ENCODE results near the gene AK8.

The AK8 gene

GRCh38 chr9:132770770-132771310, 107.2 kb downstream of the AK8 start:
- no peak for FAIRE-seq

GRCh38 chr9:132769906-132770769, 107.9 kb downstream of the AK8 start:
- FAIRE-seq, result no peak

- no peak for FAIRE-seq
Measured at GRCh38 chr9:132768932-132769905, 108.9 kb downstream of the AK8 start.

GRCh38 chr9:132763574-132763973, 114.5 kb downstream of the AK8 start:
- no peak for FAIRE-seq

- no peak for FAIRE-seq
Measured at GRCh38 chr9:132762896-132763295, 115.2 kb downstream of the AK8 start.

GRCh38 chr9:132761602-132762001, 116.5 kb downstream of the AK8 start:
- FAIRE-seq, result no peak

GRCh38 chr9:132760057-132760456, 118.0 kb downstream of the AK8 start:
- no peak for FAIRE-seq

GRCh38 chr9:132757016-132757415, 121.1 kb downstream of the AK8 start:
- FAIRE-seq, result no peak

GRCh38 chr9:132756214-132756845, 121.8 kb downstream of the AK8 start:
- FAIRE-seq, result no peak

- FAIRE-seq, result no peak
Measured at GRCh38 chr9:132755096-132755495, 123.0 kb downstream of the AK8 start.

GRCh38 chr9:132754236-132754635, 123.8 kb downstream of the AK8 start:
- no peak for FAIRE-seq

GRCh38 chr9:132753593-132753880, 124.5 kb downstream of the AK8 start:
- FAIRE-seq, result no peak

- FAIRE-seq, result no peak
Measured at GRCh38 chr9:132752877-132753592, 125.0 kb downstream of the AK8 start.

- no peak for FAIRE-seq
Measured at GRCh38 chr9:132750668-132751067, 127.4 kb downstream of the AK8 start.

- FAIRE-seq, result no peak
Measured at GRCh38 chr9:132749306-132749705, 128.8 kb downstream of the AK8 start.

GRCh38 chr9:132748450-132748849, 129.6 kb downstream of the AK8 start:
- FAIRE-seq, result no peak

- FAIRE-seq, result no peak
Measured at GRCh38 chr9:132745756-132746709, 132.1 kb downstream of the AK8 start.

- no peak for FAIRE-seq
Measured at GRCh38 chr9:132744881-132745755, 133.0 kb downstream of the AK8 start.

- no peak for FAIRE-seq
Measured at GRCh38 chr9:132743931-132744479, 134.1 kb downstream of the AK8 start.

- FAIRE-seq, result no peak
Measured at GRCh38 chr9:132742821-132743311, 135.2 kb downstream of the AK8 start.

All from endometrium (tissue), 2 donors.